IMR-90 (cell line): Measurements from ENCODE around the gene KLK10. TPM values are rescaled to one million over a fixed set of nuclear protein-coding genes. Genes with fewer than 3 reads are reported as not detected.

ENCODE experiments used
- ATAC-seq: fragments of 200-7000 bp; cut with Tn5 transposase; 2 replicates; pipeline ENCODE4 v1.9.1; 2020; ENCODE audit warnings: low read depth, mild to moderate bottlenecking, moderate library complexity
- BruUV-seq: library from RNA; stranded (reverse); fragments of 400-500 nt; replicated peaks from 2 replicates; lab custom pipeline; 2021; lab: Mats Ljungman, UMichigan
- CTCF ChIA-PET: fragments of 300-600 bp; formaldehyde crosslinking; extraction: SDS; loops from one replicate; lab custom pipeline; 2021; ENCODE audit warnings: antibody characterized with exemption; lab: Yijun Ruan, JAX
- POLR2A ChIA-PET: fragments of 300-600 bp; sonication (Branson Sonifier 250); formaldehyde crosslinking; loops from one replicate; lab custom pipeline; 2022; ENCODE audit warnings: antibody characterized with exemption; ENCODE audit not compliant: unreplicated experiment; lab: Charles Lee
- DNase-seq: peaks from one replicate; pipeline ENCODE4 v3.0.0; 2013
- H2AFZ ChIP-seq: replicated peaks from 2 replicates; pipeline ENCODE3; 2013; ENCODE audit warnings: low read length, mild to moderate bottlenecking; ENCODE audit not compliant: poor library complexity
- H2AK5ac ChIP-seq: 2 replicates; pipeline ENCODE4 v1.6.1; 2013; ENCODE audit warnings: low read depth, low read length, inconsistent platforms
- H2AK9ac ChIP-seq: replicated peaks from 2 replicates; pipeline ENCODE3; 2013; ENCODE audit warnings: mild to moderate bottlenecking, low read depth, low read length, moderate library complexity; ENCODE audit not compliant: poor library complexity
- H2BK120ac ChIP-seq: 2 replicates; pipeline ENCODE4 v1.6.1; 2013; ENCODE audit warnings: low read depth, low read length, inconsistent platforms
- H2BK15ac ChIP-seq: 3 replicates; pipeline ENCODE4 v1.6.1; 2013; ENCODE audit warnings: low read depth, low read length, inconsistent platforms
- H2BK20ac ChIP-seq: 2 replicates; pipeline ENCODE4 v1.6.1; 2013; ENCODE audit warnings: low read depth, mild to moderate bottlenecking, inconsistent platforms, low read length, moderate library complexity
- H2BK5ac ChIP-seq: 2 replicates; pipeline ENCODE4 v1.6.1; 2013; ENCODE audit warnings: mild to moderate bottlenecking, low read depth, low read length, inconsistent platforms; ENCODE audit not compliant: poor library complexity, severe bottlenecking
- H3K14ac ChIP-seq: replicated peaks from 2 replicates; pipeline ENCODE4 v1.6.1; 2013; ENCODE audit warnings: low read depth, low read length, inconsistent platforms
- H3K18ac ChIP-seq: 2 replicates; pipeline ENCODE4 v1.6.1; 2013; ENCODE audit warnings: low read depth, low read length, control low read depth
- H3K23ac ChIP-seq: 2 replicates; pipeline ENCODE4 v1.6.1; 2013; ENCODE audit warnings: low read depth, low read length, inconsistent platforms
- H3K27ac ChIP-seq: 2 replicates; pipeline ENCODE4 v1.5.1; 2013; ENCODE audit warnings: mild to moderate bottlenecking, control low read depth, low read length; ENCODE audit not compliant: insufficient read depth
- H3K27me3 ChIP-seq: 2 replicates; pipeline ENCODE4 v1.6.1; 2013; ENCODE audit warnings: low read length; ENCODE audit not compliant: control insufficient read depth, insufficient read depth
- H3K36me3 ChIP-seq: 2 replicates; pipeline ENCODE4 v1.6.1; 2013; ENCODE audit warnings: low read length, mixed read lengths; ENCODE audit not compliant: control insufficient read depth, insufficient read depth
- H3K4ac ChIP-seq: 2 replicates; pipeline ENCODE4 v1.6.1; 2013; ENCODE audit warnings: low read depth, low read length, inconsistent platforms
- H3K4me1 ChIP-seq: 2 replicates; pipeline ENCODE4 v1.6.1; 2013; ENCODE audit warnings: low read length, mixed read lengths; ENCODE audit not compliant: control insufficient read depth, insufficient read depth
- H3K4me2 ChIP-seq: 2 replicates; pipeline ENCODE4 v1.6.1; 2013; ENCODE audit warnings: low read depth, mild to moderate bottlenecking, control low read depth, low read length, moderate library complexity
- H3K4me3 ChIP-seq: 2 replicates; pipeline ENCODE4 v1.5.1; 2013; ENCODE audit warnings: low read depth, mild to moderate bottlenecking, control low read depth, low read length, moderate library complexity; ENCODE audit not compliant: insufficient read depth
- H3K56ac ChIP-seq: 2 replicates; pipeline ENCODE4 v1.6.1; 2013; ENCODE audit warnings: low read length, inconsistent platforms; ENCODE audit not compliant: insufficient read depth; ENCODE audit errors: extremely low read depth
- H3K79me1 ChIP-seq, 2 experiments: 2 replicates each; pipeline ENCODE4 v1.6.1; 2013; ENCODE audit warnings: low read length in 2 of 2, inconsistent platforms in 1 of 2, low read depth in 1 of 2
- H3K9ac ChIP-seq: 2 replicates; pipeline ENCODE4 v1.6.1; 2013; ENCODE audit warnings: low read depth, low read length, control low read depth
- H3K9me1 ChIP-seq: 2 replicates; pipeline ENCODE4 v1.6.1; 2013; ENCODE audit warnings: low read length, inconsistent platforms; ENCODE audit not compliant: insufficient read depth
- H3K9me3 ChIP-seq: 2 replicates; pipeline ENCODE4 v1.6.1; 2013; ENCODE audit warnings: low read length; ENCODE audit not compliant: control insufficient read depth, insufficient read depth
- H4K20me1 ChIP-seq: 2 replicates; pipeline ENCODE4 v1.6.1; 2013; ENCODE audit warnings: low read length, inconsistent platforms; ENCODE audit not compliant: insufficient read depth
- H4K5ac ChIP-seq: 2 replicates; pipeline ENCODE4 v1.6.1; 2013; ENCODE audit warnings: mild to moderate bottlenecking, low read depth, low read length, control low read depth
- H4K8ac ChIP-seq, 2 experiments: 2 replicates each; pipeline ENCODE4 v1.6.1; 2013; ENCODE audit warnings: low read depth in 2 of 2, low read length in 2 of 2, control low read depth in 1 of 2, inconsistent platforms in 1 of 2
- H4K91ac ChIP-seq: 2 replicates; pipeline ENCODE4 v1.6.1; 2013; ENCODE audit warnings: low read depth, low read length, inconsistent platforms; ENCODE audit not compliant: insufficient read depth
- BHLHE40 ChIP-seq: fragments of 150-350 bp; IDR thresholded peaks from 2 replicates; pipeline ENCODE4 v1.6.1; 2016; ENCODE audit warnings: mild to moderate bottlenecking, low read depth, low read length
- CEBPB ChIP-seq: IDR thresholded peaks from 2 replicates; pipeline ENCODE4 v1.6.1; 2012; ENCODE audit warnings: low read depth, low read length, improper control_type of control experiment
- CHD1 ChIP-seq: IDR thresholded peaks from 2 replicates; pipeline ENCODE4 v1.6.1; 2012; ENCODE audit warnings: low read depth, low read length, improper control_type of control experiment
- CTCF ChIP-seq: conservative IDR thresholded peaks from 2 replicates; pipeline ENCODE4 v1.5.1; 2012; ENCODE audit warnings: mild to moderate bottlenecking, low read depth, low read length, improper control_type of control experiment
- ELK1 ChIP-seq: fragments of 150-350 bp; IDR thresholded peaks from 2 replicates; pipeline ENCODE4 v1.6.1; 2016; ENCODE audit warnings: low read depth, mild to moderate bottlenecking, low read length, moderate library complexity, borderline replicate concordance
- FOS ChIP-seq: fragments of 150-350 bp; IDR thresholded peaks from 2 replicates; pipeline ENCODE4 v1.6.1; 2016; ENCODE audit warnings: low read depth, low read length
- MAFK ChIP-seq: IDR thresholded peaks from 2 replicates; pipeline ENCODE4 v1.6.1; 2012; ENCODE audit warnings: low read depth, low read length, improper control_type of control experiment
- MAZ ChIP-seq: IDR thresholded peaks from 2 replicates; pipeline ENCODE4 v1.6.1; 2012; ENCODE audit warnings: low read depth, mild to moderate bottlenecking, low read length, improper control_type of control experiment, moderate library complexity, borderline replicate concordance
- MXI1 ChIP-seq: IDR thresholded peaks from 2 replicates; pipeline ENCODE4 v1.6.1; 2012; ENCODE audit warnings: low read depth, mild to moderate bottlenecking, low read length, moderate library complexity, borderline replicate concordance
- NFE2L2 ChIP-seq: fragments of 150-350 bp; IDR thresholded peaks from 2 replicates; pipeline ENCODE4 v1.6.1; 2016; ENCODE audit warnings: low read depth, mild to moderate bottlenecking, low read length
- POLR2A ChIP-seq: IDR thresholded peaks from 2 replicates; pipeline ENCODE4 v1.6.1; 2012; ENCODE audit warnings: mild to moderate bottlenecking, low read depth, low read length
- RAD21 ChIP-seq: IDR thresholded peaks from 2 replicates; pipeline ENCODE4 v1.6.1; 2012; ENCODE audit warnings: low read length, improper control_type of control experiment
- RCOR1 ChIP-seq: IDR thresholded peaks from 2 replicates; pipeline ENCODE4 v1.6.1; 2012; ENCODE audit warnings: mild to moderate bottlenecking, low read length, improper control_type of control experiment; ENCODE audit not compliant: insufficient replicate concordance
- RFX5 ChIP-seq: IDR thresholded peaks from 2 replicates; pipeline ENCODE4 v1.8.0; 2012; ENCODE audit warnings: low read depth, mild to moderate bottlenecking, low read length, moderate library complexity
- SMC3 ChIP-seq: fragments of 150-350 bp; IDR thresholded peaks from 2 replicates; pipeline ENCODE4 v1.6.1; 2016; ENCODE audit warnings: low read depth, mild to moderate bottlenecking, antibody characterized with exemption, low read length, moderate library complexity
- USF2 ChIP-seq: fragments of 150-350 bp; IDR thresholded peaks from 2 replicates; pipeline ENCODE4 v1.6.1; 2017; ENCODE audit warnings: mild to moderate bottlenecking, antibody characterized with exemption, low read length, low read depth
- WGBS, 2 experiments: methylation state at CpG; one replicate each; pipeline versions ENCODE4 v1.1.5 to v1.1.7; 2013; ENCODE audit warnings: missing lambda C conversion rate in 2 of 2; ENCODE audit not compliant: insufficient read length in 1 of 2; ENCODE audit errors: extremely low coverage in 2 of 2; 5-methylcytosine and 5-hydroxymethylcytosine counted together
- dilution Hi-C: fragments of 300-500 bp; cut with HindIII; formaldehyde crosslinking; loops from one replicate; pipeline ENCODE4 v1.14.3; 2018; ENCODE audit warnings: low sequenced_read_pairs; ENCODE audit not compliant: unreplicated experiment
- in situ Hi-C: fragments of 300-500 bp; cut with MboI; formaldehyde crosslinking; loops from 3 replicates; pipeline ENCODE4 v1.14.3; 2019; ENCODE audit warnings: low sequenced_read_pairs, inconsistent platforms, mixed read lengths
- intact Hi-C: fragments of 100-400 bp; cut with micrococcal nuclease; formaldehyde crosslinking; loops from 2 replicates; pipeline ENCODE4 v1.10.0; 2022
- polyA plus RNA-seq, 3 experiments: library from polyadenylated mRNA; depleted of rRNA; stranded (reverse); fragments of >200 nt; gene quantifications; 2 replicates each; pipeline ENCODE4 v1.2.3, GENCODE V29; 2012; ENCODE audit warnings: low replicate concordance in 1 of 3
- total RNA-seq: library from RNA; depleted of rRNA; stranded (reverse); fragments of >200 nt; gene quantifications from 2 replicates; pipeline ENCODE4 v1.2.3, GENCODE V29; 2012

The KLK10 gene
- total and polyA plus RNA-seq, 2 of the 4 experiments (the other 2 are of a cell fraction), result not detected

- Histone ChIP-seq H2BK20ac (no peak overlapping the region), H2BK5ac (no peak overlapping the region), H3K27ac (no peak overlapping the region), H4K5ac (no peak overlapping the region), H2AFZ (no peak overlapping the region), H2AK5ac (no peak overlapping the region), H3K56ac (no peak overlapping the region), H3K9me1 (no peaks in the 10 kb centered on the region), H3K4me1 (no peaks in the 10 kb centered on the region), H3K14ac (no peak overlapping the region), H3K9me3 (peaks cover 17% of the 10 kb centered on the region; the same call in 1 of the 2 replicates), H3K18ac (no peak overlapping the region), H3K27me3 (no peaks in the 10 kb centered on the region), H3K4ac (no peak overlapping the region), H3K9ac (no peak overlapping the region), H3K4me3 (no peak overlapping the region), H4K91ac (no peak overlapping the region), H3K23ac (no peak overlapping the region), H2AK9ac (no peak overlapping the region), H3K36me3 (no peaks in the 10 kb centered on the region), H2BK15ac (no peak overlapping the region), H2BK120ac (no peak overlapping the region), H3K4me2 (no peak overlapping the region), H4K8ac (no peak overlapping the region), H3K79me1 (no peaks in the 10 kb centered on the region), H4K20me1 (no peaks in the 10 kb centered on the region)
- intact Hi-C loops (no loop called here), dilution Hi-C loops (no loop called here), in situ Hi-C loops (no loop called here)
- ChIA-PET CTCF (no interaction called here), POLR2A (no interaction called here)
- TF ChIP-seq FOS (no peak), POLR2A (no peak), NFE2L2 (no peak), RFX5 (no peak), RCOR1 (no peak), CEBPB (no peak), RAD21 (no peak), SMC3 (no peak), CHD1 (no peak), MXI1 (no peak), MAFK (no peak), USF2 (no peak), MAZ (no peak), BHLHE40 (no peak), ELK1 (no peak), CTCF (no peak)
- DNase-seq (no peak), ATAC-seq (no peak)
- BruUV-seq, result no TSS peak
- WGBS, 2 experiments, result 20% methylated on average over 1 of the region's 6 CpGs; no CpG with 5 or more reads in 1 of the 2 experiments
Measured at GRCh38 chr19:50963381-50963780, 56.1 kb downstream of the KLK10 start.
